Mucosa of descending colon (tissue), 3 donors: ENCODE results near the gene ARFIP2. TPM values are rescaled to one million over a fixed set of nuclear protein-coding genes. Genes with fewer than 3 reads are reported as not detected.
"Not testable (repeated sequence)": the region's sequence is repeated elsewhere in the genome, so short reads cannot be mapped to it uniquely, and the experiment has no call there.

Experiments
- ATAC-seq: fragments of 200-7000 bp; cut with Tn5 transposase; one replicate; pipeline ENCODE4 v1.9.1; 2020; ENCODE audit warnings: mild to moderate bottlenecking, moderate library complexity
- DNase-seq, 3 donors: peaks; one replicate each; pipeline ENCODE4 v3.0.0-alpha.2; 2020
- H3K36me3 ChIP-seq: fragments of 200-600 bp; one replicate; pipeline ENCODE4 v1.8.0; 2021; ENCODE audit warnings: low read depth, mild to moderate bottlenecking
- H3K4me1 ChIP-seq: fragments of 200-600 bp; one replicate; pipeline ENCODE4 v1.8.0; 2021; ENCODE audit warnings: low read depth, mild to moderate bottlenecking
- H3K4me3 ChIP-seq: fragments of 200-600 bp; one replicate; pipeline ENCODE4 v1.8.0; 2021; ENCODE audit warnings: mild to moderate bottlenecking
- H3K9me3 ChIP-seq: fragments of 200-600 bp; one replicate; pipeline ENCODE4 v1.8.0; 2021; ENCODE audit warnings: mild to moderate bottlenecking
- CTCF ChIP-seq: fragments of 200-600 bp; IDR thresholded peaks from one replicate; pipeline ENCODE4 v1.8.0; 2022; ENCODE audit warnings: antibody characterized with exemption, mild to moderate bottlenecking
- intact Hi-C, 2 donors: fragments of 100-400 bp; cut with DNase I in 1 of 2; cut with micrococcal nuclease in 1 of 2; formaldehyde crosslinking; loops; one replicate each; pipeline versions ENCODE4 v1.11.0 to v1.11.1; 2022; cut with DNase I, micrococcal nuclease
- total RNA-seq, 3 donors: library from RNA; stranded (reverse); fragmentation: NEBNext Ultra II Directional in 2 of 3; extraction: Animal tissue kit (Norgen Biotek cat#: 25700) in 2 of 3; gene quantifications; one replicate each; pipeline versions ENCODE4 v1.2.1 to v1.2.4, GENCODE V29; 2021 to 2023
- donor health status: DM: no; HTN: no; CAD: no; lungs with moderate emphysema.
- donor health status: DM: no; HTN: no; CAD: no.
- donor health status: DM: no; HTN: yes; CAD: no.

ARFIP2 gene
- total RNA-seq, 3 donors from 2014 or later, result 52.7 to 85.0 (median 76.6) TPM

GRCh38 chr11:6523253-6523652 is 42.1 kb upstream of the ARFIP2 start:
- peak; percentile 89 for ATAC-seq

GRCh38 chr11:6521946-6522345 is 40.8 kb upstream of the ARFIP2 start:
- DNase-seq, ATAC-seq, H3K9me3 ChIP-seq, H3K4me1 ChIP-seq, intact Hi-C loops, H3K36me3 ChIP-seq, H3K4me3 ChIP-seq: not testable (repeated sequence)

More at GRCh38 chr11:6523253-6523652, 42.1 kb upstream of the ARFIP2 start:
- Histone ChIP-seq H3K9me3 (no peaks in the 10 kb centered on the region), H3K4me3 (no peak overlapping the region), H3K36me3 (no peaks in the 10 kb centered on the region), H3K4me1 (no peaks in the 10 kb centered on the region)
- TF ChIP-seq CTCF, result no peak
- intact Hi-C loops, result no loop called here
- no peak for DNase-seq

GRCh38 chr11:6520265-6520664 is 39.1 kb upstream of the ARFIP2 start:
- intact Hi-C loops, result no loop called here
- Histone ChIP-seq H3K9me3 (no peaks in the 10 kb centered on the region), H3K36me3 (no peaks in the 10 kb centered on the region), H3K4me1 (no peaks in the 10 kb centered on the region), H3K4me3 (no peak overlapping the region)
- peak; percentile 69 for ATAC-seq
- TF ChIP-seq CTCF, result no peak
- DNase-seq, result no peak

GRCh38 chr11:6516865-6517264 is 35.7 kb upstream of the ARFIP2 start:
- Histone ChIP-seq H3K36me3 (no peaks in the 10 kb centered on the region), H3K9me3 (no peaks in the 10 kb centered on the region), H3K4me3 (no peak overlapping the region), H3K4me1 (no peaks in the 10 kb centered on the region)
- no peak for DNase-seq
- no peak for ATAC-seq
- no peak for TF ChIP-seq CTCF
- intact Hi-C loops, result no loop called here

GRCh38 chr11:6505577-6506240 is 24.6 kb upstream of the ARFIP2 start:
- Histone ChIP-seq H3K9me3 (no peaks in the 10 kb centered on the region), H3K4me3 (no peak overlapping the region), H3K36me3 (no peaks in the 10 kb centered on the region), H3K4me1 (no peaks in the 10 kb centered on the region)
- DNase-seq (peak in 1 of 3 donors; percentile 70), ATAC-seq (peak; percentile 79)
- intact Hi-C loops, result loop anchor here in 1 of 2 donors (2.0 to 5.0 kb wide), 2 partner anchors 68 to 127 kb away; no protein-coding TSS in a partner anchor
- peak; percentile 63 for TF ChIP-seq CTCF

GRCh38 chr11:6504166-6504565 is 23.0 kb upstream of the ARFIP2 start:
- Histone ChIP-seq H3K36me3 (no peaks in the 10 kb centered on the region), H3K4me1 (no peaks in the 10 kb centered on the region), H3K4me3 (no peak overlapping the region), H3K9me3 (no peaks in the 10 kb centered on the region)
- no peak for TF ChIP-seq CTCF
- DNase-seq (no peak), ATAC-seq (no peak)
- intact Hi-C loops, result loop anchor here in 1 of 2 donors (2.0 kb wide), 1 partner anchor 125 kb away; no protein-coding TSS in a partner anchor
